ENCODE data around the gene DPYSL5. TPM values are rescaled to one million over a fixed set of nuclear protein-coding genes. Genes with fewer than 3 reads are reported as not detected.

The DPYSL5 gene
- total RNA-seq, 1 experiment from 2014 or later = not detected

GRCh38 chr2:26976237-26976636 lies 128.3 kb downstream of the DPYSL5 start:
- Histone ChIP-seq H3K27ac (ENCODE audit: low read length) (no peak overlapping the region), H3K9me2 (replicated peaks; ENCODE audit: low read length) (no peaks in the 10 kb centered on the region), H3K9me3 (ENCODE audit: low read length) (no peaks in the 10 kb centered on the region), H3F3A (ENCODE audit: low read length, unreplicated experiment) (no peaks in the 10 kb centered on the region), H4K20me1 (ENCODE audit: low read length) (no peaks in the 10 kb centered on the region), H2AFZ (ENCODE audit: low read length) (no peak overlapping the region), H3K27me3 (ENCODE audit: low read length) (no peaks in the 10 kb centered on the region), H3K9ac (ENCODE audit: low read length) (no peak overlapping the region), H3K4me3 (ENCODE audit: low read length) (no peak overlapping the region), H3K4me1 (ENCODE audit: insufficient read depth, low read length) (peaks cover 52% of the 10 kb centered on the region), H3K36me3 (ENCODE audit: low read depth, low read length) (no peaks in the 10 kb centered on the region), H3K79me2 (ENCODE audit: low read length) (peaks cover 81% of the 10 kb centered on the region), H3K4me2 (ENCODE audit: low read length) (no peak overlapping the region)
- DNase-seq (peak; percentile 45), ATAC-seq (no peak)
- ChIA-PET POLR2A (ENCODE audit: unreplicated experiment) (interaction anchor here (0.5 kb wide), 1 partner anchor 14 kb away, joined by 7 read pairs; no protein-coding TSS in a partner anchor), CTCF (no interaction called here)
- no TSS peak for BruUV-seq (replicated peaks)
- TF ChIP-seq EZH2 (IDR thresholded peaks at IDR 0.05; ENCODE audit: low read length, unreplicated experiment) (no peak), EZH2phosphoT487 (IDR thresholded peaks at IDR 0.05; ENCODE audit: borderline replicate concordance, low read length) (no peak), CTCF (conservative IDR thresholded peaks at IDR 0.05; ENCODE audit: low read depth, low read length) (no peak)
- intact Hi-C loops (cut with micrococcal nuclease) = no loop called here

- BruUV-seq (replicated peaks) = no TSS peak
- H3K36me3 ChIP-seq (ENCODE audit: low read depth, low read length) = no peaks in the 10 kb centered on the region
- H3K9me3 ChIP-seq (ENCODE audit: low read length) = no peaks in the 10 kb centered on the region
- H3K27me3 ChIP-seq (ENCODE audit: low read length) = no peaks in the 10 kb centered on the region
- H3K79me2 ChIP-seq (ENCODE audit: low read length) = peaks cover 73% of the 10 kb centered on the region
- DNase-seq = no peak
- H3K4me3 ChIP-seq (ENCODE audit: low read length) = no peak overlapping the region
- TF ChIP-seq EZH2 (IDR thresholded peaks at IDR 0.05; ENCODE audit: low read length, unreplicated experiment) = no peak
- no peak for TF ChIP-seq EZH2phosphoT487 (IDR thresholded peaks at IDR 0.05; ENCODE audit: borderline replicate concordance, low read length)
- TF ChIP-seq CTCF (conservative IDR thresholded peaks at IDR 0.05; ENCODE audit: low read depth, low read length) = no peak
- intact Hi-C loops (cut with micrococcal nuclease) = no loop called here
- ChIA-PET CTCF (no interaction called here), POLR2A (ENCODE audit: unreplicated experiment) (interaction anchor here (0.6 kb wide), 1 partner anchor 76 kb away, joined by 3 read pairs; no protein-coding TSS in a partner anchor)
- peaks cover 46% of the 10 kb centered on the region for H3K4me1 ChIP-seq (ENCODE audit: insufficient read depth, low read length)
- H3K9me2 ChIP-seq (replicated peaks; ENCODE audit: low read length) = no peaks in the 10 kb centered on the region
- H2AFZ ChIP-seq (ENCODE audit: low read length) = no peak overlapping the region
- no peaks in the 10 kb centered on the region for H4K20me1 ChIP-seq (ENCODE audit: low read length)
- ATAC-seq = no peak
- no peaks in the 10 kb centered on the region for H3F3A ChIP-seq (ENCODE audit: low read length, unreplicated experiment)
- no peak overlapping the region for H3K4me2 ChIP-seq (ENCODE audit: low read length)
- H3K27ac ChIP-seq (ENCODE audit: low read length) = peak overlapping the region; percentile 93
- no peak overlapping the region for H3K9ac ChIP-seq (ENCODE audit: low read length)
These were observed 129.1 kb downstream of the DPYSL5 start for GRCh38 chr2:26977012-26977411.

DNA sequence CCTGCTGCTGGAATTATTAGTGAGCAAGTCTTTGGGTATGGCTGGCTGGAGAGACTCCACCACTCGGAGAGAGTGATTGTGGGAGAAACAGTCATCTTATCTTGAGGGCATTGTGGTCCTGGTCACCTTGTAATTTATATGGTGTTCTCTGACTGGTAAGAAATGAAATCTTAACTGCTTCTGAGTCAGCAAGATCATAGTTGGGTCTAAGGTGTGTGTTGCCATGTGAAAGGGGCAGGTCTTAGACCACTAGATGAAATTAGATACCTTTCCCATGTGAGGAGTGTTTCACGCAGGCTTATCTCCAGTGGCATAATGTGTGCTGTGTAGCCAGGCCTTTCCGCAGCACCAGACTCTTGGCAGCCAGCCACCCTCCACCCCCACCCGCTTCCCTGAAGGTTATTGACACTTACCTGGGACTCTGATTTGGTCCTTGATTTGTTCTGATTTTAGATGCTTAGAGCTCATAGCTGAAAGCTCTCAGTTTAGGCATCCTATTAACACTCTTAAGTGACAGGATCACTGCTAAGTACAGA lies 130.2 kb downstream of the DPYSL5 start:
- TF ChIP-seq EZH2 (IDR thresholded peaks at IDR 0.05; ENCODE audit: low read length, unreplicated experiment) (no peak), CTCF (conservative IDR thresholded peaks at IDR 0.05; ENCODE audit: low read depth, low read length) (no peak), EZH2phosphoT487 (IDR thresholded peaks at IDR 0.05; ENCODE audit: borderline replicate concordance, low read length) (no peak)
- Histone ChIP-seq H3K4me3 (ENCODE audit: low read length) (no peak overlapping the region), H3K9me3 (ENCODE audit: low read length) (no peaks in the 10 kb centered on the region), H3K4me1 (ENCODE audit: insufficient read depth, low read length) (peaks cover 46% of the 10 kb centered on the region), H4K20me1 (ENCODE audit: low read length) (no peaks in the 10 kb centered on the region), H3K27ac (ENCODE audit: low read length) (peak overlapping the region; percentile 93), H3K4me2 (ENCODE audit: low read length) (peak overlapping the region; percentile 60), H3K79me2 (ENCODE audit: low read length) (peaks cover 62% of the 10 kb centered on the region), H3F3A (ENCODE audit: low read length, unreplicated experiment) (no peaks in the 10 kb centered on the region), H3K27me3 (ENCODE audit: low read length) (no peaks in the 10 kb centered on the region), H3K9me2 (replicated peaks; ENCODE audit: low read length) (no peaks in the 10 kb centered on the region), H2AFZ (ENCODE audit: low read length) (no peak overlapping the region), H3K9ac (ENCODE audit: low read length) (peak overlapping the region; percentile 32; the same call in 1 of the 2 replicates), H3K36me3 (ENCODE audit: low read depth, low read length) (no peaks in the 10 kb centered on the region)
- intact Hi-C loops (cut with micrococcal nuclease) = no loop called here
- ChIA-PET CTCF (no interaction called here), POLR2A (ENCODE audit: unreplicated experiment) (no interaction called here)
- BruUV-seq (replicated peaks) = no TSS peak
- peak; percentile 64 for ATAC-seq
- DNase-seq = peak; percentile 87
